ENCODE measurements around the gene CCDC182.

DNA sequence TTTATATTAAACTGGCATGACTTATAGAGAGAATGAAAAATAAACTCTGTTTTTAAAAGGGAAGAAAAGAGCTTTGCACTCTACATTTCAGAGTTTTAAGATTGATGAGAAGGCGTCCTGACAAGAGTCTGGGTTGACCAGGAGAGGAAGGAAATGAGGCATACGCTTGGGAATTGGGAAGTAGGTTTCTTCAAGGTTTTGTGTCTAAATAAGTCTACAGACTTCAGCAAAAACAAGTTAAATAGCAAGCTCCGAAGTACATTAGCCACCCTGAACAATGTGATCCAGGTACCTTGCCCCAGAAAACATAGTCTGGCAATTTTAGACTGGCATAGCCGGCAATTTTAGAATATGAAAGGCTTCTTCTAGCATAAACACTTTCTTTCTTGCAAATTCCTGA lies 28.5 kb upstream of the CCDC182 start:
- TF ChIP-seq POLR2A (IDR thresholded peaks at IDR 0.05; ENCODE audit: low read length) (no peak), GATA1 (IDR thresholded peaks at IDR 0.05; ENCODE audit: low read depth, low read length) (no peak)

Measured in erythroblast (primary cell).